HG02763 (cell line): ENCODE results near the gene CCL18.
"Not testable (repeated sequence)": the region's sequence is repeated elsewhere in the genome, so short reads cannot be mapped to it uniquely, and the experiment has no call there.

Experiments
- ATAC-seq: cut with Tn5 transposase; IDR thresholded peaks from one replicate; pipeline ENCODE4 v1.9.1; 2021; ENCODE audit warnings: mild to moderate bottlenecking, moderate library complexity; ENCODE audit not compliant: unreplicated experiment

CCL18 gene

GRCh38 chr17:36070427-36070826 is 6.4 kb downstream of the CCL18 start:
- ATAC-seq = no peak

- ATAC-seq = no peak
Observed at GRCh38 chr17:36071751-36072150, 7.7 kb downstream of the CCL18 start.

- ATAC-seq = peak; percentile 61
Observed at GRCh38 chr17:36072431-36073121, 8.5 kb downstream of the CCL18 start.

GRCh38 chr17:36074365-36074764 is 10.3 kb downstream of the CCL18 start:
- no peak for ATAC-seq

DNA sequence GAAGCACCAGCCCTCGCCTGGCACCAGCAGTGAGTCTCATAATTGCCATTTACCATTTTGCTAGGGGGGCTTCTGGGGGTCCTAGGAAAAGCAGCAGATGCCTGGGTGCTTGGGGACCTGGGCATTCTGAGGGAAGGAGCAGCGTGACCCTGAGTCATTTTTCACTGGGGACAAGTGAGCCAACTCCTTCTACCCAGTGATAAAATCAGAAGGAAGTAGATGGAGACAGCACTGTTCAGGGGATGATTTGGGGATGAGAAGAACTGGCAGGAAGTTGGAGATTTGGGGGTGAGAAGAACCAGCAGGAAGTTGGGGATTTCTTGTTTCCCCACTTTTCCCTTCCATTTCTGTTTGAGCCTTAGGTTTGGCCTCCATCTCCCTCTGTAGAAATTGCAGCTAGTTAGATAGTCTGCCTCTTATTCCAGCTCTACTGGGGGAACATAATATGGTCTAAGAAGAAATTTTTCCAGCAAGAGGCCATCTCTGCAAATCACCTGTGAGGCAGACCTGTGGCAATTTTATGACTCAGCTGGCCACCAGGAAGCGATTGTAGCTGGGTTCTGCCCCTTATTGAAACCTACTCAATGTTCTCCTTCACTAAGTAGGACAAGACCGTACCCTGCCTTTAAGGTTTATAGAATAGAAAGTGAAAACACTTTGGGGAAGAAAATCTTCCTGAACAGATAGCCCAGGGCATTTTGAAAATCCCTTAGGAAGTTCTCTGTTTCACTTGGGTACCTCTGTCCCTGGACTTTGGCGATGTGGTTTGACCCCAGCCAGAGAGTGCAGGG is 17.8 kb downstream of the CCL18 start:
- peak; percentile 26 for ATAC-seq

- ATAC-seq = peak; percentile 40
Observed at GRCh38 chr17:36082482-36083120, 18.5 kb downstream of the CCL18 start.

GRCh38 chr17:36083691-36084090 is 19.6 kb downstream of the CCL18 start:
- not testable (repeated sequence) for ATAC-seq

- no peak for ATAC-seq
Observed at GRCh38 chr17:36085765-36086164, 21.7 kb downstream of the CCL18 start.

DNA sequence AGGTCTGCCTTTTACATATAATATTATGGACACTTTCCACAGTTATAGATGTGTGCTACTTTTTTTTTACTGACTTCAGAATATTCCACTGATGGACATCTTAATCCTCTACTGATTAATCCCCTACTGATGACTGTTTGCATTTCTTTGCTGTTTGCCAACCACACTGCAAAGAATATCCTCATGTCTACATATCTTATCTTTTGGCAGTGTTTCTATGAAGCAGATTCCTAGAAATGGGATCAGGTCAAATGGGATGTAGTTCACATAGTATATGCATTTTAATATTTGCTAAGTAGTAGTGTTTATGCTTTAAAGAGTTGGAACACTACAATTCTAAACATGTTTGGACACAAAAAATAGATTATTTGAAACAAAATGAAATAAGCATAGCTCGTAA is 22.7 kb downstream of the CCL18 start:
- no peak for ATAC-seq

DNA sequence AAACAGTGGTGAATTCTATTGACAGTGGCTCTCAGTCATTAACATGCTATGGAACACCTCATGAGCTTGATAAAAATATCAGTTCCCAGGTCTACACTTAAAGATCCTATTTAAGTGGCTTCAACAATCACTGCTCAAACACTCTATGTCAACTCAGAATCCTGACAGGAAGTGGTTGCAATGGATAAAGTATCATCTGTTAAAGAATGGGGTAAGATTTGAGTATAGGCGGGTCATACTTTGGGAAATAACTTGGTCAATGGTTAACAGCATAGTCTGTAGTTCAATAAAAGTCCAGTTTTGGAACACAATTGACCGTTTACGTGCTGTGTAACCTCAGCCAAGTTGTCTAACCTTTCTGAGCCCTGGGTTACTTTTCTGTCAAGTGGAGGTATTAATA is 23.4 kb downstream of the CCL18 start:
- not testable (repeated sequence) for ATAC-seq

DNA sequence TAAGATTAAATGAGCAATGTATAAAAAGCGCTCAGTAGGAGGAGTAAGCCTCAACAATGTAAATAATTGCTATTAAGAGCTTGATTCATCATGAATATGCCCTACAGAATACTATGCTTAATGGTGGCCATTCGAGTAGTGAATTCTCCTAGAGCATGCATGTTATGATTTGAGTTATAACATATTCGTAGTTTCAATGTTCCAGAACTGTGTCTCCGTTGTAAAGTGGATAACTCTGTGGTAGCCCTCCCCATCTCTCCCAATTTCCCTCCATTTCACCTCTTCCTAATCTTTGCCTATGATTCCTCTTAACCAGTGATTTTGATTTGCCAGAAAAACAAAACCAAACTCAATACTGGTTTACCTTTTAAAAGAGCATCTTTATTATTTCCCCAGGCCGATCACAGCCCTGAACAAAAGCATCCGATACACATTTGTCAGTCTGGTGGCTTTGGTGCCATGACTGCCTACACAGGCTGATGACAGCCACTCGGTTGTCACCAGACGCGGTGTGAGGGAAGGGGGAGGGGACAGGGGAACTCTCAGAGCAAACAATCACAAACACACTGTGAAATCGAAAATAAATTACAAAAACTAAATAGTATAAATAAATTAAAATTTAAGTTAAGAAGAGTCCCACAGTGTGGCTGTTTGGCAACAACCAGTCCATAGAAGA is 24.0 kb downstream of the CCL18 start:
- ATAC-seq = not testable (repeated sequence)

DNA sequence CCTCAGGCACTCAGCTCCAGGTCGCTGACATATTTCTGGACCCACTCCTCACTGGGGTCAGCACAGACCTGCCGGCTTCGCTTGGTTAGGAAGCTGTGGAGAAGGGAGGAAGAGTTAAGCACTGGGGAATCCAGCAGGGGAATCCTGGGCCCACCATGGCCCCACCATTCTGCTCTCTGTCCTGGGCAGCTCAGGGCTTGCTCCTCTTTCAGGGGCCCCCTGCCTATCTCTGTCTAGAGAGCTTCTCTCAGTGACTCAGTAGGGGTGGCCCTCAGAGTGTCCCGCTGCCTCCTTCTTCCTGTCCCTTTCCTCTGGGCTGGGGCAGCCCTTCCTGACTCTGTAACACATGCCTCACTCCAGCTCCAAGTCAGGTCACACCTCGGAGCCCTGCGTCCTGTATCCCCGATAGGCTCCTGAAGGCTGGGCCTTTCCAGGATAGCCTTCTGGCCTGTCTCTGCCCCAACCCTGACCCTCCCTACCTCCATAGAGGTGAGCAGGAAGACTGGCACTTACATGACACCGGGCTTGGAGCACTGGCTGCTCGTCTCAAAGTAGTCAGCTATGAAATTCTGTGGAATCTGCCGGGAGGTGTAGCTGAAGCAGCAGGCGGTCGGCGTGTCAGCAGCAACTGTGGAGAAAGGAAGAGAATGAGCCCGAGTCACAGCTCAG is 24.7 kb downstream of the CCL18 start:
- ATAC-seq = no peak

GRCh38 chr17:36089339-36089865 is 25.3 kb downstream of the CCL18 start:
- no peak for ATAC-seq

- peak; percentile 66 for ATAC-seq
Observed at GRCh38 chr17:36089888-36090836, 26.1 kb downstream of the CCL18 start, which contains the start of gene CCL3. CCL3 (minus strand) TSS chr17:36090143; CDS start chr17:36090058, 85 bp downstream.

GRCh38 chr17:36092230-36092629 is 28.2 kb downstream of the CCL18 start:
- no peak for ATAC-seq

DNA sequence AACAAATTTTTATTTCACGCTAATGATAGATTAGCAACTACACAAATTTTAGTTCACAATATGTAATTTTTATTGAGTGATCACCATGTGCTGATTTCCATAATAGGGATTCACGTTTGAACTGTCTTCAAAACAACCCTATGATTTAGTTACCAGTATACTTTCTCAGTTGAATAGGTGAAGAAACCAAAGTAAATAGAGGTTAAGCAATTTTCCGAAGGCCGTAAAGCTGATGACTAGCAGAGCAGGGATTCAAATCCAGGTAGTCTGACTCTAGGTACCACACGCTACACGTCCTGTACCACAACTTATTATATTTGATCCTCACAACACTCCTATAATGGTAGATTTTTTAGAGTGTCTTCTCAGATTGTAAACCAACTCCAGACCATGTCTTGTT is 28.6 kb downstream of the CCL18 start:
- not testable (repeated sequence) for ATAC-seq

GRCh38 chr17:36094232-36094631 is 30.2 kb downstream of the CCL18 start:
- no peak for ATAC-seq

- ATAC-seq = no peak
Observed at GRCh38 chr17:36094746-36095145, 30.7 kb downstream of the CCL18 start.

DNA sequence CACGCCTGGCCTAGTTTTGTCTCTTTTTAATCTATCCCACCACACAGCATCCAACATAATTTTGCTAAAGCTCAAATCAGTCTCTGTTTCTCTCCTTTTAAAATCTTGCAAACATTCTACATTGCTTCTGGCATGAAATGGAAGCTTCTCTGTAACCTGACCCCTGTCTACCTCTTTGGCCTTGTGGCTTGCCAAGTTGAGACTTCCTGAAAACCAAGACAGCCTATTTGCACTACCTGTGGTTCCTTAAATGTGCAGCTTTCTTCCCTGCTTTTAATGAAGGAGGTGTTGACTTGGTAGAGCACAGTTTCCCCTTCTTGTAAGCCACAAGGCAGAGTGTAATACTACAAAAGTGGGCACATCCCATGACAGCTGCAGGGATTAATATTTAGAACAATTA is 31.9 kb downstream of the CCL18 start:
- ATAC-seq = no peak
